C4-2B (cell line): Measurements from ENCODE around the gene COX7A2.

Experiments
- ZFX ChIP-seq: fragments of 450-650 bp; IDR thresholded peaks from 2 replicates; pipeline ENCODE4 v1.6.1; 2017
- TF ChIP-seq, protein P1 (sequence below): fragments of 450-650 bp; conservative IDR thresholded peaks from 2 replicates; pipeline ENCODE4 v1.5.1; 2017; ENCODE audit warnings: mild to moderate bottlenecking

DNA sequence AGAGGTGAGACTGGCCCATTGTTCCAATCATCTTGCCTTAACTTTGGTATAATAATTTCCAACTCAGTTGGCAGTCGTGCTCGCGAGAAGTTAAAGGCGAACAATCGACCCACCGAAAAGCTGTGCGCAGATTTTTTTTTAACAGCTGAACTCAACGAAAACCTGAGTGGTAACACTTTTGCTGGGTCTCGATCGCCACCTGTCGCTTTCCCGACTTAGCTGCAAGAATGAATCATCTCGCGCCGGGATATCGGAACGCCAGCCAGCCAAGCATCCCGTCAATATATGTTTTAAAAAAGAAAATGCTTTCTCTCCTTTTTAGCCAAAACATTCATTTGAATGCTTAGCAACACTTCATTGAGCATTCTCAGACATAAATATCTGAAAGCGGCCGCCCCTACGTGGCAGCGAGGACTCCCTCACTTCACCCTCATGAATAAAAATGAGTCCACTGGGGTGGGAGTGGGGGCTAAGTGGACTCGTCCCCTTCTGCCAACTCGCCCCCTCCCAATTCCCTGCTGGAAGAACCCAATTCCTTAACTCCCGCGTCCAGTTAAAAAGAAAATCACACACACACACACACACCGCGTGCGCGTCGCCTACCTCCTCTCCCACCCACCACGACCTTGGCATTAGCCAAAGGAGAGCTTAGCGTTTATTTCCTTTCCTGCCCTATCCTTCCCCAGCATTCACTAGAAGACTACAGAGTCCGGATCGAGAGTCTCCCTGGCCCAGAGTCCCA lies 39.2 kb downstream of the COX7A2 start:
- TF ChIP-seq, protein P1, sequence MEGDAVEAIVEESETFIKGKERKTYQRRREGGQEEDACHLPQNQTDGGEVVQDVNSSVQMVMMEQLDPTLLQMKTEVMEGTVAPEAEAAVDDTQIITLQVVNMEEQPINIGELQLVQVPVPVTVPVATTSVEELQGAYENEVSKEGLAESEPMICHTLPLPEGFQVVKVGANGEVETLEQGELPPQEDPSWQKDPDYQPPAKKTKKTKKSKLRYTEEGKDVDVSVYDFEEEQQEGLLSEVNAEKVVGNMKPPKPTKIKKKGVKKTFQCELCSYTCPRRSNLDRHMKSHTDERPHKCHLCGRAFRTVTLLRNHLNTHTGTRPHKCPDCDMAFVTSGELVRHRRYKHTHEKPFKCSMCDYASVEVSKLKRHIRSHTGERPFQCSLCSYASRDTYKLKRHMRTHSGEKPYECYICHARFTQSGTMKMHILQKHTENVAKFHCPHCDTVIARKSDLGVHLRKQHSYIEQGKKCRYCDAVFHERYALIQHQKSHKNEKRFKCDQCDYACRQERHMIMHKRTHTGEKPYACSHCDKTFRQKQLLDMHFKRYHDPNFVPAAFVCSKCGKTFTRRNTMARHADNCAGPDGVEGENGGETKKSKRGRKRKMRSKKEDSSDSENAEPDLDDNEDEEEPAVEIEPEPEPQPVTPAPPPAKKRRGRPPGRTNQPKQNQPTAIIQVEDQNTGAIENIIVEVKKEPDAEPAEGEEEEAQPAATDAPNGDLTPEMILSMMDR: peak; percentile 81
- TF ChIP-seq ZFX: no peak
